A172 (cell line): Measurements from ENCODE around the gene IQCN. TPM values are rescaled to one million over a fixed set of nuclear protein-coding genes. Genes with fewer than 3 reads are reported as not detected.

ENCODE experiments used
- DNase-seq: peaks from one replicate; pipeline ENCODE4 v3.0.0-alpha.2; 2015; ENCODE audit warnings: low spot score
- total RNA-seq: library from RNA; depleted of rRNA; stranded (reverse); fragments of >200 nt; shearing (Covaris generic); gene quantifications from 2 replicates; pipeline ENCODE4 v1.2.3, GENCODE V29; 2014

IQCN gene
- total RNA-seq, 1 experiment from 2014 or later, result 0.69 TPM

DNA sequence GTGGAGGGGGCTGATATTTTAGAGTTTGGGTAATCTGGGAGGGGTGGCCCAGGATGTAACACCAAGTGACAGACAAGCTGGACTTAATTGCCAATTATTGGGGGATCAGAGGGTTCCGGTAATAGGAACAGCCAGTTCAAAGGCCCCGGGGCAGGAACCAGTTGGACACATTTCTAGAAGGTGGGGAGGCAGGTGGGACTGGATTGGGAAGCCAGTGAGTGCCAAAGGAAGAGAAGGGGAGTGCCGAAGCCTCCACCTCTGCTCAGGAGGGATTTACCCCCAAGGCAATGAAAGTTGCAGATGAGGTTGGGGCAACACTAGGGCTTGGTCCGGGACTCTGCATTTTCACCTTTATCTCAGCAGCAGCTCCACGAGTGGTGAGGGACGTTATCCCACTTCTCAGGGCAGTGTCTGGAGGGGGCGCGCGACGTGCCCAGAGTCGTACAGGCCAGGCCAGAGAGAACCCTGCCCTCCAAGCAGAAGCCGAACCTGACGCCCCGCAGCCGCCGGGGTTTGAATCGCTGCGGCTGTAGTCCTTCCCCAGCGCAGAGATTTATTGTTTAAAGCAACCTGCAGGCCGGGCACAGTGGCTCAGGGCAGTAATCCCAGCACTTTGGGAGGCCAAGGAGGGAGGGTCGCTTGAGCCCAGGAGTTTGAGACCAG lies 12.9 kb upstream of the IQCN start:
- DNase-seq, result no peak

DNA sequence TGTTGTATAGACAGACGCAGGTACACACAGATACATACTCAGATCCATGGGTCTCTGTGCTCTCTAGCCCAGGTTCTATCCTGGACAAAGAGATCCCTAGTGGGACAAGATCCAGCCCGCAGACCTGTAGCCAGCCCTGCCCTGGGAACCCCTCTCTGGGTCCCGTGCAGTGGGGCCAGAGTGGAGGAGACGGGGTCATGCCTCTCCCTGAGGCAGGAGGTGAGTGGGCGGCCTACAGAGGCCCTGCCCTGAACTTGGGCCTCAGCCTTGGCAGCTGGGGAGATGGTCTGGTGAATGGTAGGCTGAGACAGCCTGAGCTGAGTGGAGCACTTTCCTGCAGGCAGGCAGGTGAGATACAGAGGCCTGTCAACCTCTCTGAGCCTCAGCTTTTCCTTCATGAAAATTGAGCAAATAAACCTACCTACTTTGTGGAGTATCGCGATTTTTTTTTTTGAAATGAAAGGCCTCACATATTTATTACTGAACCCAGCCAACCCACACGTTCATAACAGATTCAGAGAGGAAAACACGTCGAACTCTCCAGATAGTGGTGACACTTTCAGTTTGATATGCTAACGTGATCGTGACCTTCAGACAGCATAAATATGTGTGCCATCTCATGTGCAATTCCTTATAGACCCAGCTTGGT lies 10.6 kb upstream of the IQCN start:
- no peak for DNase-seq

DNA sequence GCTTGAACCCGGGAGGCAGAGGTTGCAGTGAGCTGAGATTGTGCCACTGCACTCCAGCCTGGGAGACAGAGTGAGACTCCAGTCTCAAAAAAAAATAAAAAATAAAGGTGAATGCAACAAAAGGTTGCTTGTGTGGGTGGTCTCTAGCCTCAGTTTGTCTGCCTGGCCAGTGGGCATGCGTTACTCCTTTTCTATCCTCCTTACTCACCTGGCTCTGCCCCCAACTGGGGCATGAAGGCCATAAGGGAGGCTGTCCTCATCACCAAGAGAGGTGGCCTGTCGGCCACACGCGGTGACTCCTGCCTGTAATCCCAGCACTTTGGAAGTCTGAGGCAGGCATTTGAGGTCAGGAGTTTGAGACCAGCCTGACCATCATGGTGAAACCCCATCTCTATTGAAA lies 9.1 kb upstream of the IQCN start:
- no peak for DNase-seq

DNA sequence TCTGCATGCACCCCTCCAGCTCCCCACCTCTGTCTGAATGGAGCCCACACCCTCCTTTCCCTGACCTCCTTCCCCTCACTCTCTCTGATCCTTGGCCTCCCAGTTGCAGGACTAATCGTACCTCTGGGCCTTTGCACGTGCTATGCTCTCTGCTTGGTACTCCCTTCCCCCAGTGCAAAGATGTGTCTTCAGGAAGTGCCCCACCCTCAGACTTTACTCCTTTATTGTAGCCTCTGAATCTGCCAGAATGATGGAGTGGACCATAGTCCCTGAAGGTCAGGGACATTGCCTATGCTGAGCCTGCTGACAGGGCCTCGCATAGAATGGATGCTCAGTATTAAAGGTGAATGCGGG lies 8.5 kb upstream of the IQCN start:
- no peak for DNase-seq

DNA sequence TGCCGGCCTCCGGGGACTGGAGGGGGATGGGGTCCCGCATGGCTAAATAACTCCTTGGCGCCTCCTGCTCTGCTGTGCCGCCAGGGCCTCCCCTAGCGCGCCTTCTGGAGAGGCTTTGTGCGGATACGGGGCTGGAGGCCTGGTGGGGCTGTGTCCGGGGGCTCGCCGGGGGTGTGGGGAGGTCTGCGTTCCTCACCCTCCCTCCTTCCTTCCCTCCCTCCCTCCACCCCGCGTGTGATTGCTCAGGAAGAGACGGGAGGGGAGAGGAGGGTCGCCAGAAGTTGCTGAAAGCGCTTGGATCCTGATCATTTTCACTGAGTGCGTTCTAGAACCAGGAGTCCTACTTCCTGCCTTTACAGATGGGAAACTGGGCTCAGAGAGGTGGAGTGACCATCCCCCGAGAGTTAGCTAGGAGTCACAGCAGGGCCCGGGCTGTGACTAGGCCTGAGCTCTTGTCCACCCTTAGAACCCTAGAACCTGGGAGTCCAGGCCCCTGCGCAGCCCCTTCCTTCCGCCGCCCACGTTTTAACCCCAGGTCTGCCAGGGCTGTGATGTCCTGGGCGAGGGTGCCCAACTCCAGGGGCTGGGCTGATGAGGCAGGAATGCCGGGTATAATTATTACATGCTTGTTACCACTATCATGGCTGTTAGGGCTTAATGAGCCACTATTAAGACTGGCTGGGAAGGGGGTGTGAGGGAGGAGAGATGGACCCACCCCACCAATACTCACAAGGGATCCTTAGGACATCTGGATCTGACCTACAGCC lies 8.0 kb upstream of the IQCN start:
- DNase-seq, result peak; percentile 71

DNA sequence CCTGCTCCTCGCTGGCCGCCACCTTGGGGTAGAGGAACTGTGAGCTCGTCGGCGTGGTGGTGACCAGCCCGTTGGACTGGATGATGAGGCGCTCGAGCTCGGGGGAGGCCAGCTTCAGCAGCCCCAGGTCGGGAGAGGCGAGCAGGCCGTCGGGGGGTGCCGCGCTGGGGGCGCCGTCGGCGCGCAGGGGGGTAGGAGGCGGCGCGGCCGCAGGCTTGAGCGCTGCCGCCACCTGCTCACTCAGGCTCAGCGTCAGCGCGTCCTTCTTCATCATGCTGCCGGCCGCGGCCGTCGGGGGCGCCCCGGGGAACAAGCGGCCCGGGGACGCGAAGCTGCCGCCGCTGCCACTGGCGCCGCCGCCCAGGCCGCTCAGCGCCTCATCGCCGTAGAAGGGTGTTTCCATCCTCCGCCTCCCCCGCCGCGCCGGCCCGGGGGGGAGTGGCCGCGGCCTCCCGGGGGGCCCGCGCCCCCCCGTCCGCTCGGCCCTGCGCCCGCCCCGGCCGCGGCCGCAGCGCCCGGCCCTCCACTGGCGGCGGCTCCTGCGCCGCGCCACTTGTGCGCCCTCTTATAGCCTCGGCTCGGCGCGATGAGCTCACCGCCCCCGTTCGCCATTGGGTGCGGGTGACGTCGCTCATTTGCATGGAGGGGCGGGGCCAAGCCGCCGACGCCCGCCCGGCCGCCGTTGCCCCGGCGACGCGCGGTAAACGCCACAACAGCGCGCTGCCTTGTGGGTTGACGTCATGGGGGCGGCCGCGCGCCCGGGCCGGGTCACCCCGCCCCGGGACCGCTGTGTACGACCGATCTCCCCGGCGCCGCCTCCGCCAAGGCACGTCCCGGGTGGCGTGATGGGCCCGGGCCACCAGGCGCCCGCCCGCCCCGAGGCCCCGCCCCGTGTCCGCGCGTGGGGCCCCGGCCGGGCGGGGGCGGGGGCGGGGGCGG lies 7.1 kb upstream of the IQCN start, which contains the start of gene JUND:
Gene JUND, minus strand, starts transcription at position 541 of the 939 bp plus-strand sequence. Its CDS starts 138 bp downstream, at position 403.
- DNase-seq, result peak; percentile 92

DNA sequence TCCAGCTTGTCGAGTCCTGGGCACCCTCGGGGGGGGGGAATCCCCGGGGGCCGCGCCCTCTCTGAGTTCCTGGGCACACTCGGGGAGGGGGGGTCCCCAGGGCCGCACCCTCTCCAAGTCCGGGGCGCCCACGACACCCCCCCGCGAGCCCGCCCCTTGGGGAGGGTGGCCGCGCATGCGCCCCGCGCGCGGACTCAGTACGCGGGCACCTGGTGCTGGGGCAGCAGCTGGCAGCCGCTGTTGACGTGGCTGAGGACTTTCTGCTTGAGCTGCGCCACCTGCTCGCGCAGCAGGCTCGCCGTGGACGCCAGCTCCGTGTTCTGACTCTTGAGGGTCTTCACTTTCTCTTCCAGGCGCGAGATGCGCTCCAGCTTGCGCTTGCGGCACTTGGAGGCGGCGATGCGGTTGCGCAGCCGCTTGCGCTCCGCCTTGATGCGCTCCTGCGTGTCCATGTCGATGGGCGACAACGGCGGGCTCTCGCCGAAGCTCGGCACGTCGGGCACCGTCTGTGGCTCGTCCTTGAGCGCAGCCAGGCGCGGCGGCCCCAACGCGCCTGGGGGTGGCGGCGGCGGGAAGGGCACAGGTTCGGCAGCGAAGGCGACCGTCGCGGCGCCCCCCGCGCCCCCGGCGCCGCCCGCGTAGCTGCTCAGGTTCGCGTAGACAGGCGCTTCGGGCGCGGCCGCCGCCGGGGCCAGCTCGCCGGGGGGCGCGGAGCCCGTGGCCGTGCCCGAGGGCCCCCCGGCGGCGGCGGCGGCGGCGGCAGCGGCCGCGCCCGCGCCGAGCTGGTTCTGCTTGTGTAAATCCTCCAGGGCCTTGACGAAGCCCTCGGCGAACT lies 6.2 kb upstream of the IQCN start:
- peak; percentile 74 for DNase-seq

DNA sequence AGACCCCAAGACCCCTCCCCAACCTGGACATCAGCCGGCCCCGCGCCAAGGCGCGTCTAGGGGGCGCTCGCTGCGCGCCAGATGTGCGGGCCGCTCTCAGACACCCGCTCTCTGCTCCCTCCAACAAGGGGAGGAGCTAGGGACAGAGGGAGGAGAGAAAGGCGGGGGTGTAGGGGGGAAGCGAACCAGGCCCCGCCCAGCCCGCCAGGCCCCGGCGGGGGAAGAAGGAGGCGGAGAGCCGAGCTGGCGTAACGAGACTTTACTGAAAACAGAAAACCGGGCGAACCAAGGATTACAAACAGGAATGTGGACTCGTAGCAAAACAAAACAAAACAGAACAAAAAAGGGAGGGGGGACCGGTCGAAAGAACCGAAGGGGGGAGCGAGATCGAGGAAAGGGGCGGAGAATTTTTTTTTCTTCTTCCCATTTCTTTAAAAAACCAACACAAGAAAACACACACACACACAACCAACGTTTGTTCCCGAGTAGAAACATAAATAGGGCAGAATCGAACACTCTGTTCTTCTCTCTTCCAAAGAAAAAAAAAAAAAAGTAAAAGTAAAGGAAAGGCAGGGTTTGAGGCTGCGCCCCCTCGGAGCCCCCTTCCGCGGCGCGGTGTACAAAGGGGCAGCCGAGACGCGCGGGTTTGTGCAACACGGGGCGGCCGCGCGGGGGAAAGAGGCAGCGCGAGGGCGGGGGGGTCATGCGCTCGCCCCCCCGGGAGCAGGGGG lies 5.4 kb upstream of the IQCN start:
- peak; percentile 90 for DNase-seq

DNA sequence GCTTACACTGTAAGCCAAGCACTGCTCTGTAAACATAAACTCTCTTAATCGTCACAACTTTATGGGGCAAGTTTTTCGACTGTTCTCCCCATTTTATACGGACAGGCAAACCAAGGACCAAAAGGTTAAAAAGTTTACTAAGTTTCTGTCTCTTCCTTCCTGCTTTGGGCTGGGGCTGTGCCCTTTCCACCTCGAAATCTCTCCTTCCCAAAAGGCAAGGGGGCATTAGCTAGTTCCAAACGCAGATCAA lies 4.9 kb upstream of the IQCN start:
- no peak for DNase-seq

DNA sequence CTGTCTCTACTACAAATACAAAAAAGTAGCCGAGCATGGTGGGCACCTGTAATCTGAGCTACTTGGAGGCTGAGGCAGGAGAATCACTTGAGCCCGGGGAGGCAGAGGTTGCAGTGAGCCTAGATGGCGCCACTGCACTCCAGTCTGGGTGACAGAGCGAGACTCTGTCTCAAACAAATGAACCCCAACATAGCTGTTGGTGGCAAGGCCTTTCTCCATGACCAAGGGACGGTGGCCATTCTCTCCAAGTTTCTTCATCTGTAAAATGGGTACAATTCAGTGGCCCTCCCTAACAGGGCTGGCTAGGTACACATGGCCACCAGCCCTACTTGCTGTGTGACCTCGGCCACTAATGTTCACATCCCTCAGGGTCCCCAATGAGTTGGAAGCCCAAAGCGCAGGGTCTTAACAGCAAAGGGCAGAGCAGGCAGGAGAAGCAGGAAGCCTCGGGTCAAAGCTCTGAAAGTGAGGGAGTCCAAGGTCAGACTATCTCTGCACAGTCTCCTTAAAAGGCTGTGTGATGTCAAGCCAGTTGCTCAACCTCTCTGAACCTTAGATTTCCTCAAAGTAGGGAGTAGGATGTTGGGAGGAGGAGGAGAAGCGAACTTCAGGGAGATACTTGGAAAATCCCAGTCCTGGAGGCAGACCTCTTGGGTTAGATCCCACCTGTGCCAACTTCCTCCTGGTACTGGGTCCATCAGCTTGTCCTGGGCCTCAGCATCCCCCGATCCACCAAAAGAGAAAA lies 4.4 kb upstream of the IQCN start:
- DNase-seq, result no peak

DNA sequence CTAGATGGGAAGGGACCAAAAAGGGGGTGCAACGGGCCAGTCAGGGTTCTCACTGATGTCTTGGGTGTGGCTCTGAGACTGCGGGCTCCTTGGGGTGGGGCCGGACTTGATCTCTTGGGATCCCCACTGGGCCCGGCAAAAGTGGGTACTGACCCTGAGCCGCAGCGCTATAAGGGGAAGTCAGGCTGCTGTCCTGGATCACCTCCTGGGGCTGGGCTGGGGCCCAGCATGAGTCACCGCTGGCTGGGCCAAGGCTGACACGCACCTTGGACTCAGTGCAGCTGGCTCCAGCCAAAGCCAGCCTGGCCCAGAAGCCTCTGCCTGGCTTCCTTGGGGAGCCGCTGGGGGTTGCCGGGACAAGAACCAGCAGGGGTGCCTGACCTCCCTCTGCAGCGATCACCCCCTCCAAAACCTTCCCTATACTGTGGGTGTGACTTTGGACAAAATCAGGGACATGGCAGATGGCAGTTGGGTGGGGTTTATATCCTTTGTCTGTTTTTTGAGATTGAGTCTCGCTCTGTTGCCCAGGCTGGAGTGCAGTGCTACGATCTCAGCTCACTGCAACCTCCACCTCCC lies 617 bp upstream of the IQCN start:
- peak; percentile 87 for DNase-seq

DNA sequence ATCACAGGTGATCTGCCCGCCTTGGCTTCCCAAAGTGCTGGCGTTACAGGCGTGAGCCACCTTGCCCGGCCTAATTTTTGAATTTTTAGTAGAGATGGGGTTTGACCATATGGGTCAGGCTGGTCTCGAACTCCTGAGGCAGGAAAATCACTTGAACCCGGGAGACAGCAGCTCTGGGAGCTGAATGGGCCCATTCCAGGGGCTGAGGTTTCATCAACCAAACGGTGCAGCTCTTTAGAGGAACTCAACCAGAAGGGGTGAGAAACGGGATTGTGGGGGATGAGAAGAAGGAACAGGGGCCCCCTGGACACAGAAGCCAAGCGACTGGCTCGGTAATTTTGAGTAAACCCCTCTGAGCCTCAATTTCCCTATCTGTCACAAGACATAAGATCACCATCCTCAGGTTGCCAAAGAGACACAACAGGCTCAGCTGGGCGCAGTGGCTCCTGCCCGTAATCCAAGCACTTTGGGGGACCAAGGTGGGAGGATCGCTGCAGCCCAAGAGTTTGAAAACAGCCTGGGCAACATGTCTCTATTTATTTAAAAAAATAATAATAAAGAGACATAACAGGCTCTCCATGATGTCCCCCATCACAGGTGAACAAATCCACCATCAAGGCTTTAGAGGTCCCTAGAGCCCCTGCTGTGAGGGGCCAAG lies 562 bp downstream of the IQCN start:
- no peak for DNase-seq

DNA sequence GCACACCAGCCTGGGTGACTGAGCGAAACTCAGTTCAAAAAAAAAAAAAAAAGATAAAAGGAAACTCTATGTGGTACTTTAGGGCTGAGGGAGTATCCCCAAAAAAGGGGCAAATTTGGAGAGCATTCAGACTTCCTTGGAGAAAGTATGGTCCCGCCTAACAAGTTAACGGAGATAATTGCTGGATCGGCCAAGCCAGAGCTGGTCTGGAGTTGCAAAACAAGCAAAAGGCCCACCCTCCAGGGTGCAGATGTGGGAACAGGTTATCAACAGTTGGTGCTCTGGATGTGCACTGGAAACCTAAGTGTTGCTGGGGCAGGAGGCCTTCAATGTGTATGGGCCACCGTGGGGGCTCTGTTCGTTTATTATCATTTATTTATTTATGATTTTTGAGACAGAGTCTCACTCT lies 2.8 kb downstream of the IQCN start:
- DNase-seq, result no peak

DNA sequence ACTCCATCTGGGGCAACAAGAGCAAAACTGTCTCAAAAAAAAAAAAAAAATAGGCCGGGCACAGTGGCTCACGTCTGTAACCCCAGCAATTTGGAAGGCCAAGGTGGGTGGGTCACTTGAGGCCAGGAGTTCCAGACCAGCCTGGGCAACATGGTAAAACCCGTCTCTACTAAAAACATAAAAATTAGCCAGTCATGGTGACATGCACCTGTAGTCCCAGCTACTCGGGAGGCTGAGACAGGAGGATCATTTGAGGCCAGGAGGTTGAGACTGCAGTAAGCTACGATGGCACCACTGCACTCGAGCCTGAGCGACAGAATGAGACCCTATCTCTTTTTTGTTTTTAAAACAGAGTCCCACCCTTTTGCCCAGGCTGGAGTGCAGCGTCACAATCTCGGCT lies 3.9 kb downstream of the IQCN start:
- DNase-seq, result no peak

DNA sequence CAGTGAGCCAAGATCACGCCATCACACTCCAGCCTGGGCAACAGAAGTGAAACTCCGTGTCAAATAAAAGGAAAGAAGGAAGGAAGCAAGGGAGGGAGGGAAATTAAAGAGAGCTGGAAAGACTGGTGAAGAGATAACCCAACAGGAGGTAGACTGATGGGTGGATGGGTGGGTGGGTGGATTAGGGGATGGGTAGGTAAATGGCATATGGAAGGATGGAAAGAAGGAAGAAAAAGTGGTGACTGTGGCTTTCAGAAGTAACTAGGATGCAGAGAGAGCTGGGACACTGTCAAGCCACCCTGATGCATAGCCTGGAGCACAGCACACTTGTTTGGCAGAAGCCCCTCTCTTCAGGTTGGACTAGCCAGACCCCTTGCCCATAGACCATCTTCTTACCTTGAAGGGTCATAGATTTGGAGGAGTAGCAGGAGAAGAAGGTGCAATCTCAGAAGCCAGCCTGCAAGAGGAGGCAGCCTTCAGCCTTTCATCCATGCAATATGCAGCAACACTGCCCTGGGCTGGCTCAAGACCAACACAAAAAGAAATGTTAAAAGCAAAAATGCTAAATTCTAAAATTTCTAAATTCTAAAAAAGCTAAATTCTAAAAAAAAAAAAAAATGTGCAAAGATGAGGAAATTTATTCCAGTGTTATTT lies 5.1 kb downstream of the IQCN start:
- DNase-seq, result no peak

DNA sequence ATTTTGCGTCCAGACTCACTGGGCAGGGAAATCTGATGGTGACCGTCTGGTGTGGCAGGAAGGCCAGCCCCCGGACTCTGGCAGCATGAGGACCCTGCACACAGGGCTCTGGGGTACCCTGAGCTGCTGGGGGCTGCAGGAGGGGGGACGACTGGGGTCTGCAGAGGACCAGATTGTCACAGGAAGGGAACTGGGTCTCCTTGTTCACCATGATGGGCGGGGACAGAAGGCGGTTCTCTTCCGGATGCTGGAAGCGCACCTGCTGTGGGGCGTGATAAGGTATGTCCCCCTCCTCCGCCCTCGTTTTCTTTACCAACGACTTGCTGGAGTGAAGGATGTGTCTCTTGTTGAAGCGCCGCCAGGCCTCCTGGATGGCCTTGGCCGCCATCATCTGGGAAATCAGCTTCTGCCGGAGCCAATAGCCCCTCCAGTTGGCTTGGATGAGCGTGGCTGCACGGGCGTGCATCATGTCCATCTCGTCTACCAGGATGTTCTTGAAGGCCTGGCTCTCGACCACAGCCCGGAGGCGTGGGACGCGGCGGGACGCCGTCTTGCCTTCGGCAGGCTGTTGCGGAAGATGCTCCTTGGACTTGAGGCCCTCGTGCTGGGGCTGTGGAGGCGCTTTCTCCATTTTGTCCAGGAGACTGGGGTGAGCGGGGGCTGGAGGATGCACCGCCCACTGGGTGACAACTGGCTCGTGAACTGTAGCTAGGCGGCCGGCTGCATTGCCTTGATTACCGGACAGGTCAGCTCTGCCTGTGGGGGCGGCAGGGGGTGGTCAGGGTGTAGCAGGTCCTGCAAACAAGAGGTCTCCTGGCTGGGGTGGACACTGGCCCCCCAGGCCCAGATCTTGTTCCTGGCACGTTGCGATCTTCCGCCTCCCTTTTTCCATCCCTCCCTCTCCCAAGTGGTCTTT lies 7.2 kb downstream of the IQCN start:
- no peak for DNase-seq

DNA sequence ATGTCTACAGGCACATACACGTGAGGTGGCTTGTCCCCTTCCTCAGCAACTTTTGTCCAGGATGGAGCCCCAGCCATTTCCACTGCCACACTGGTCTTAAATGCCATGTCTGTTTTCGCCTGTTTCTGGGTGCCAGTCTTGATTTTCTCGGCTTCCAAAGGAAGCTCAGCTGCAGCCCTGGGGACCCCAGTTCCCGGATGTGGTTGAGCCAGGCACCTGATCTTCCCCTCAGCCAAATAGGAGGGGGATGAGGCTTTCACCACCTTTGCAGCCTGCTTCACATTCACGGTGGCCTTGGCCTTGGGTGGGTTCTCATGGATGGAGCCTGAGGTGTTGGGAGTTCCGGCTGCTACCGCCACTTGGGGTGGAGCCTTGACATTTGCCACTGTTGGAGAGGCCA lies 8.7 kb downstream of the IQCN start:
- no peak for DNase-seq
